Esophagus squamous epithelium (tissue), 5 donors: Measurements from ENCODE around the gene TBXA2R. TPM values are rescaled to one million over a fixed set of nuclear protein-coding genes. Genes with fewer than 3 reads are reported as not detected.

Experiments used
- DNase-seq: peaks from one replicate; lab custom pipeline; 2025; lab: John Stamatoyannopoulos, UW
- H3K27ac ChIP-seq, 4 donors: fragments of 200-600 bp; sonication (generic); one replicate each; pipeline ENCODE4 v1.5.1; 2016 to 2019; ENCODE audit warnings: mild to moderate bottlenecking in 1 of 4
- H3K27me3 ChIP-seq, 4 donors: fragments of 200-600 bp; sonication (generic); 1 replicate in 3 of 4; 2 replicates in 1 of 4; pipeline versions ENCODE4 v1.5.1 to v1.6.0; 2017 to 2021; ENCODE audit warnings: antibody characterized with exemption in 1 of 4
- H3K36me3 ChIP-seq, 3 donors: fragments of 200-600 bp; sonication (generic); one replicate each; pipeline ENCODE4 v1.5.1; 2016 to 2019
- H3K4me1 ChIP-seq, 3 donors: fragments of 200-600 bp; sonication (generic); one replicate each; pipeline ENCODE4 v1.5.1; 2017 to 2019
- H3K4me3 ChIP-seq, 4 donors: fragments of 200-600 bp; sonication (generic); 1 replicate in 3 of 4; 2 replicates in 1 of 4; pipeline ENCODE4 v1.5.1; 2016 to 2019; ENCODE audit warnings: mild to moderate bottlenecking in 2 of 4, moderate library complexity in 1 of 4
- H3K9me3 ChIP-seq, 3 donors: fragments of 200-600 bp; sonication (generic); one replicate each; pipeline ENCODE4 v1.5.1; 2016 to 2019
- POLR2A ChIP-seq, 4 donors: fragments of 450-650 bp; IDR thresholded peaks; one replicate each; pipeline ENCODE4 v1.6.1; 2017; ENCODE audit warnings: antibody characterized with exemption in 4 of 4, mild to moderate bottlenecking in 4 of 4, moderate library complexity in 3 of 4
- whole genome bisulfite sequencing, 2 donors: methylation state at CpG; one replicate each; pipeline ENCODE4 v1.1.5; 2018; 5-methylcytosine and 5-hydroxymethylcytosine counted together
- intact Hi-C: fragments of 100-400 bp; cut with DNase I; formaldehyde crosslinking; loops from one replicate; pipeline ENCODE4 v1.15.0; 2022
- total RNA-seq, 4 donors: library from RNA; depleted of rRNA; stranded (reverse); fragments of >200 nt; gene quantifications; one replicate each; pipeline ENCODE4 v1.1.0, GENCODE V29; 2016
- TF ChIP-seq, protein P1 (sequence below), 6 experiments: fragments of 450-650 bp in 4 of 6; fragments of 200-600 bp in 2 of 6; sonication (generic) in 2 of 6; IDR thresholded peaks; one replicate each; pipeline ENCODE4 v1.5.1; 2016 to 2019; ENCODE audit warnings: antibody characterized with exemption in 6 of 6, mild to moderate bottlenecking in 4 of 6, moderate library complexity in 4 of 6
- donor health status: DM: yes; HTN: yes; CAD: no.

Gene TBXA2R
- total RNA-seq, 4 donors from 2014 or later: 0.23 to 1.3 (median 0.45) TPM

DNA sequence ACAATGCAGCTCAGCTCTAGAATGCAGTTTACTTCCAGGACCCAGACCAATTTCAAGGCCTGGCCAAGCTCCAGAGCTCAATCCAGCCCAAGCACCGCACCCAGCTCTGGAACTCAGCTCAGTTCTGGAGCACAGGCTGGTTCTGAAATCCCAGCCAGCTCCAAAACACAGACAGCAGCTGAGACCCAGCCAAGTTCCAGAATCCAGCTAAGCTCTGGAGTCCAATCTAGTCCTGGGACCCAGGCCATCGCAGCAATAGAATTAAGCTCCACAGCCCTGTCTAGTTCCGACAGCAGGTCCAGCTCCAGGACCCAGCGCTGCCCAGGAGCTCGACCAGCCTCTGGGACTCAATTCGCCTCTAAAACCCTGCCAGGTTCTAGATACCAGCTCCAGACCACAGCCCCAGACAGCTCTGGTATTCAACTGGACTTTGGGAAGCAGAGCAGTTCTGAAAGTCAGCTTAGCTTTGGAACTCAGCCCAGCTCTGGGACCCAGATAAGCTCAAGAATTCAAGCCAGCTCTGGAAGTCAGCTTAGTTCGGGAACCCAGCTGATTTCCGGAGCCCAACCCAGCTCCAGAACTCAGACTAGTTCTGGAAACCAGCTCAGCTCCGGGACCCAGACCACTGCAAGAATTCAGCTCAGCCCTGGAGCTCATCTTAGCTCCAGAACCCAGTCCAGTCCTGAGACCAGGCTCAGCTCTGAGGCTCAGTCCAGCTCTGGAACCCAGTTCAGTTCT is 14.6 kb downstream of the TBXA2R start:
- DNase-seq: no peak
- whole genome bisulfite sequencing, 2 donors: 33 to 87% methylated on average over 1 to 6 of the region's 9 CpGs
- no peak for TF ChIP-seq POLR2A (IDR thresholded peaks at IDR 0.05)
- TF ChIP-seq, protein P1, sequence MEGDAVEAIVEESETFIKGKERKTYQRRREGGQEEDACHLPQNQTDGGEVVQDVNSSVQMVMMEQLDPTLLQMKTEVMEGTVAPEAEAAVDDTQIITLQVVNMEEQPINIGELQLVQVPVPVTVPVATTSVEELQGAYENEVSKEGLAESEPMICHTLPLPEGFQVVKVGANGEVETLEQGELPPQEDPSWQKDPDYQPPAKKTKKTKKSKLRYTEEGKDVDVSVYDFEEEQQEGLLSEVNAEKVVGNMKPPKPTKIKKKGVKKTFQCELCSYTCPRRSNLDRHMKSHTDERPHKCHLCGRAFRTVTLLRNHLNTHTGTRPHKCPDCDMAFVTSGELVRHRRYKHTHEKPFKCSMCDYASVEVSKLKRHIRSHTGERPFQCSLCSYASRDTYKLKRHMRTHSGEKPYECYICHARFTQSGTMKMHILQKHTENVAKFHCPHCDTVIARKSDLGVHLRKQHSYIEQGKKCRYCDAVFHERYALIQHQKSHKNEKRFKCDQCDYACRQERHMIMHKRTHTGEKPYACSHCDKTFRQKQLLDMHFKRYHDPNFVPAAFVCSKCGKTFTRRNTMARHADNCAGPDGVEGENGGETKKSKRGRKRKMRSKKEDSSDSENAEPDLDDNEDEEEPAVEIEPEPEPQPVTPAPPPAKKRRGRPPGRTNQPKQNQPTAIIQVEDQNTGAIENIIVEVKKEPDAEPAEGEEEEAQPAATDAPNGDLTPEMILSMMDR (IDR thresholded peaks at IDR 0.05): no peak
- H3K4me1 ChIP-seq: no peaks in the 10 kb centered on the region
- intact Hi-C loops: no loop called here
- H3K27ac ChIP-seq: peak overlapping the region in 1 of 4 donors; percentile 5
- H3K9me3 ChIP-seq: peaks cover 0 to 4% (median 0%) of the 10 kb centered on the region in 3 donors
- no peaks in the 10 kb centered on the region for H3K36me3 ChIP-seq
- H3K27me3 ChIP-seq: peaks cover 0 to 9% (median 0%) of the 10 kb centered on the region in 4 donors
- no peak overlapping the region for H3K4me3 ChIP-seq

DNA sequence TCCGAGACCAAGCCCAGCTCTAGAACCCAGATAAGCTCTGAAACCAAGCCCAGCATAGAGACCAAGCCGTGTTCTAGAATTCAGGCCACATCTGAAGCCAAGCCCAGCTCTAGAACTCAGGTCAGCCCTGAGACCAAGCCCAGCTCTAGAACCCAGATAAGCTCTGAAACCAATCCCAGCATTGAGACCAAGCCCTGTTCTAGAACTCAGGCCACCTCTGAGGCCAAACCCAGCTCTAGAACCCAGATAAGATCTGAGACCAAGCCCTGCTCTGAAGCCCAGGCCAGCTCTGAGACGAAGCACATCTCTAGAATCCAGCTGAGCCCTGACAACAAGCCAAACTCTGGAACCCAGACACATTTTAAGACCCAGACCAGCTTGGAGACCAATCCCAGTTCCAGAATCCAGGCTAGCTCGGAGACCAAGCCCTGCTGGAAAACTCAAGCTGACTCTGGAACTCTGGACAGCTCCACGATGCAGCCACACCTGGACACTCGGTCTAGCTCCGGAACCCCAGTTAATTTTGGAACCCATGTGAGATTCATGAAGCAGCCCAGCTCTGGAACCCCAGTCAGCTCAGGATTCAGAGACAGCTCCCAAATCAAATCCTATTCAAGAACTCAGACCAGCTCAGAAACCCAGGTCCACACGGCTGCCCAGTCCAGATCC is 15.6 kb downstream of the TBXA2R start:
- H3K4me1 ChIP-seq: peaks cover 0 to 9% (median 0%) of the 10 kb centered on the region in 3 donors
- no peak overlapping the region for H3K27ac ChIP-seq
- H3K27me3 ChIP-seq: peaks cover 0 to 19% (median 2%) of the 10 kb centered on the region in 4 donors
- TF ChIP-seq, protein P1 (IDR thresholded peaks at IDR 0.05): no peak
- no peak for TF ChIP-seq POLR2A (IDR thresholded peaks at IDR 0.05)
- intact Hi-C loops: no loop called here
- H3K9me3 ChIP-seq: peaks cover 0 to 4% (median 0%) of the 10 kb centered on the region in 3 donors
- H3K36me3 ChIP-seq: no peaks in the 10 kb centered on the region
- 84 to 93% methylated on average over 6 to 7 of the region's 8 CpGs for WGBS, 2 donors
- no peak overlapping the region for H3K4me3 ChIP-seq
- no peak for DNase-seq

DNA sequence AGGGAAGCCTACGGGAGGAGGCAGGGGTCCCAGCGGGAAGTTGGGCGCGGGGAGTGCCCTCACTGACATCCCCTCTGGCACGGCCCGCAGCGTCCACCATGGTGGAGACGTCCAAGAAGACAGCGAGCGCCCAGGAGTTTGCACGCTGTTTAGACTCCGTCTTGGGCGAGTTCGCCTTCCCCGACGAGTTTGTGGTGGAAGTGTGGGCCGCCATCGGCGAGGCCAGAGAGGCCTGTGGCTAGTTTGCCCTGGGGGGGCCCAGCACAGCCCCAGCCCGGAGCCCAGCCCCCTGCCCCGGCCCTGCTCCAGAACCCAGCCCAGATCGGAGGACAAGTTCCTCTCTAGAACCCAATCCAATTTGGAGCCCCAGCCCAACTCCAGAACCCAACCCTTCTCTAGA is 16.7 kb downstream of the TBXA2R start:
- intact Hi-C loops: no loop called here
- Histone ChIP-seq H3K4me1 (peaks cover 5 to 20% (median 11%) of the 10 kb centered on the region in 3 donors), H3K27me3 (peaks cover 0 to 30% (median 7%) of the 10 kb centered on the region in 4 donors), H3K36me3 (no peaks in the 10 kb centered on the region), H3K4me3 (no peak overlapping the region), H3K27ac (no peak overlapping the region), H3K9me3 (peaks cover 0 to 4% (median 0%) of the 10 kb centered on the region in 3 donors)
- DNase-seq: no peak
- TF ChIP-seq, protein P1 (IDR thresholded peaks at IDR 0.05): no peak
- TF ChIP-seq POLR2A (IDR thresholded peaks at IDR 0.05): no peak
- WGBS, 2 donors: no CpG with 5 or more reads among the region's 22 CpGs

DNA sequence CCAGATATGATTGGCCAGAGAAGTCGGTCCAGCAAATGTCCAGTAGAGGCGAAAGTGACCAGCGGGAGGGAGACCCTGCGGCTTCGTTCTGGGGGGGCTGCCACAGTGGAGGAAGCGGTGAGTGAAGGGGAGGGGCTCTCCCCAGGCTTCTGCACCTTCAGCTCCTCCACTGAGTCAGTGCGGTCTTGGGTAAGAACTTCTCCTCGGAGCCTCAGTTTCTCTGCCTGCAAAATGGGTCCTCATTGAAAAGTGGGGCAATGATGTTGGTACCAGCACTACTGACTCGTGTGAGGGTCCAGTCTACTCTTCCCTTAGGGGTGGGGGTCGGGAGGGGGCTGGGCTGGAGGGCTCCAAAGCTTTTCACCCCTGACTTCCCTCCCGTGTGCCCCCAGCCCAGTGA is 17.2 kb downstream of the TBXA2R start:
- no peak for DNase-seq
- TF ChIP-seq, protein P1 (IDR thresholded peaks at IDR 0.05): no peak
- TF ChIP-seq POLR2A (IDR thresholded peaks at IDR 0.05): no peak
- Histone ChIP-seq H3K4me1 (peaks cover 5 to 20% (median 11%) of the 10 kb centered on the region in 3 donors), H3K27me3 (peaks cover 0 to 35% (median 7%) of the 10 kb centered on the region in 4 donors), H3K9me3 (peaks cover 0 to 4% (median 0%) of the 10 kb centered on the region in 3 donors), H3K27ac (no peak overlapping the region), H3K36me3 (no peaks in the 10 kb centered on the region), H3K4me3 (no peak overlapping the region)
- intact Hi-C loops: no loop called here
- WGBS, 2 donors: 91 to 95% methylated on average over 6 to 8 of the region's 11 CpGs
